SH-SY5Y (cell line): ENCODE results near the gene CRADD.
A peak's percentile ranks its signal among the peaks of the same experiment; 100 is the strongest.

Source experiments
- GATA2 ChIP-seq: IDR thresholded peaks from 2 replicates; pipeline ENCODE4 v1.6.1; 2011; ENCODE audit warnings: mild to moderate bottlenecking, low read depth, low read length
- GATA3 ChIP-seq: IDR thresholded peaks from 2 replicates; pipeline ENCODE4 v1.6.1; 2011; ENCODE audit warnings: low read depth, mild to moderate bottlenecking, low read length, moderate library complexity

The CRADD gene

GRCh38 chr12:93683410-93683809 is 6.2 kb downstream of the CRADD start:
- TF ChIP-seq GATA2: no peak
- TF ChIP-seq GATA3: no peak

GRCh38 chr12:93684716-93685115 is 7.5 kb downstream of the CRADD start:
- TF ChIP-seq GATA3 (no peak), GATA2 (no peak)

GRCh38 chr12:93686572-93687356 is 9.6 kb downstream of the CRADD start:
- TF ChIP-seq GATA2 (no peak), GATA3 (no peak)

- TF ChIP-seq GATA3 (no peak), GATA2 (no peak)
Measured at GRCh38 chr12:93689076-93689834, 12.1 kb downstream of the CRADD start.

GRCh38 chr12:93696462-93696861 is 19.3 kb downstream of the CRADD start:
- TF ChIP-seq GATA3 (no peak), GATA2 (no peak)

- no peak for TF ChIP-seq GATA3
- no peak for TF ChIP-seq GATA2
Measured at GRCh38 chr12:93698307-93699092, 21.3 kb downstream of the CRADD start.

GRCh38 chr12:93699271-93700145 is 22.3 kb downstream of the CRADD start:
- TF ChIP-seq GATA3: no peak
- TF ChIP-seq GATA2: no peak

GRCh38 chr12:93702707-93703315 is 25.6 kb downstream of the CRADD start:
- TF ChIP-seq GATA3 (no peak), GATA2 (no peak)

GRCh38 chr12:93704122-93704521 is 26.9 kb downstream of the CRADD start:
- TF ChIP-seq GATA3 (no peak), GATA2 (no peak)

GRCh38 chr12:93704625-93705024 is 27.4 kb downstream of the CRADD start:
- no peak for TF ChIP-seq GATA3
- TF ChIP-seq GATA2: no peak

- peak; percentile 88 for TF ChIP-seq GATA3
- TF ChIP-seq GATA2: peak; percentile 80
Measured at GRCh38 chr12:93705237-93705636, 28.1 kb downstream of the CRADD start.

- TF ChIP-seq GATA3 (no peak), GATA2 (no peak)
Measured at GRCh38 chr12:93706387-93706786, 29.2 kb downstream of the CRADD start.

- TF ChIP-seq GATA3: no peak
- TF ChIP-seq GATA2: no peak
Measured at GRCh38 chr12:93706824-93707223, 29.6 kb downstream of the CRADD start.

- no peak for TF ChIP-seq GATA3
- no peak for TF ChIP-seq GATA2
Measured at GRCh38 chr12:93707836-93708235, 30.7 kb downstream of the CRADD start.
